NB4 (cell line): ENCODE data around the gene FIP1L1.

Source experiments
- DNase-seq: peaks from one replicate; pipeline ENCODE4 v3.0.0; 2010; ENCODE audit warnings: low read depth
- H3K4me3 ChIP-seq: one replicate; pipeline ENCODE4 v1.5.1; 2011; ENCODE audit warnings: mild to moderate bottlenecking, low read depth, low read length, moderate library complexity
- CTCF ChIP-seq: IDR thresholded peaks from one replicate; pipeline ENCODE4 v1.5.1; 2012; ENCODE audit warnings: low read depth, low read length
- MYC ChIP-seq: IDR thresholded peaks from 2 replicates; pipeline ENCODE4 v1.6.1; 2011; ENCODE audit warnings: low read depth, low read length
- POLR2A ChIP-seq: IDR thresholded peaks from 2 replicates; pipeline ENCODE4 v1.6.1; 2011; ENCODE audit warnings: mild to moderate bottlenecking; ENCODE audit not compliant: insufficient read length; ENCODE audit errors: extremely low read depth
- TF ChIP-seq, protein P1 (sequence below): IDR thresholded peaks from 2 replicates; pipeline ENCODE4 v1.6.1; 2011; ENCODE audit warnings: low read depth, low read length

Gene FIP1L1

GRCh38 chr4:53477038-53477565 is 99.7 kb downstream of the FIP1L1 start:
- H3K4me3 ChIP-seq, result no peak overlapping the region
- TF ChIP-seq CTCF (no peak), MYC (no peak), POLR2A (no peak)
- TF ChIP-seq, protein P1, sequence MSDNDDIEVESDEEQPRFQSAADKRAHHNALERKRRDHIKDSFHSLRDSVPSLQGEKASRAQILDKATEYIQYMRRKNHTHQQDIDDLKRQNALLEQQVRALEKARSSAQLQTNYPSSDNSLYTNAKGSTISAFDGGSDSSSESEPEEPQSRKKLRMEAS, result no peak
- DNase-seq, result no peak

DNA sequence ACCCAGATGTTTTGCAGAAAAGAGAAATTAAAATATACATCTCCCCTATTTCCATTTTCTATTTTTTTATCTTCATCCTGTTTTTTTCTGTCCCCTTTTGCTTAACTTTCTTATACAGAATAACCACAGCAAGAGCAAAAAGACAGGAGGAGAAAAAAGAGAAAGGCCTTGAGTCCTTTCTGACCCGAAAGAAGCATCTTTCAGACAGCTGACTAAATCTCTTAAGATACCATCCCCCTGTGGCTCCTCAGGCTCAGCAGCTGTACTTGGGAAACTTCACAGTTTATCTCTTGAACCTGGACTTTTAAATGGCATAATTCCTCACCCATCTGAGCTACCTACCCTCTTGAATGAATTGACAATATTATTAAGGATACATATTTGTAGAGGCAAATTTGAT is 100.2 kb downstream of the FIP1L1 start:
- DNase-seq, result no peak
- TF ChIP-seq CTCF, result no peak
- no peak for TF ChIP-seq POLR2A
- TF ChIP-seq MYC, result no peak
- TF ChIP-seq, protein P1, result no peak

DNA sequence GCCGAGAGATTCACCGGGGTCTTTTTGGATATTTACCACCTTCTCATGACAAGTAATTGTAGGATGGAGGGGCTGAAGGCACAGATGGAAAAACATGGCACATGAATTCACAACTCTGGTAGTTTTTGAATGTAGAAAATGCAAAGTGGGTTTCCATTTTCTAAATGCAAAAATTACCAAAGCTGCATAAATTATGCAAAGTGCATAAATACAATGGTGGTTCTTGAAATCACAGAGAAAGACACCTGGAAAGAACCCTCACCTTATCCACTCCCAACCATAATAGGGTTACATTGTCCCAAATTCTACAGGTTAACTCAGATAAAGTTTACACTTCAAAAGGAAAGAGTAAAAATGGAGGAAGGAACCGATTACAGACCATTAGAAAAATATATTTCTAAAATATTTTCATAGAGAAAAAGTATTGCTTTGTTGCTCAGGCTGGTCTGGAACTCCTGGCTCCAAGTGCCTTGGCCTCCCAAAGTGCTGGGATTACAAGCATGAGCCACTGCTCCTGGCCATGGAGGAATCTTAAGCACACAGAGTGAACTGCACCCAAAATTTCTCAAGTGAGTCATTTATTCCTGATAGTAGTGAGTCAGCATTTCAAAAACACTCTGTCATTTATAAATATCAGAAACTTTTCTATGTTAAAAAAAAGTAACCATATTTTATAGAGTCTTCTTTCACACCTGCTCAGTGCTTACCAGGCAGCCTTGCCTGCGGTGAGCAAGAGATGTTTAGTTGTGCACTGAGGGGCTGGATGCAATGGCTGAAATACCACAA is 101.4 kb downstream of the FIP1L1 start:
- no peak overlapping the region for H3K4me3 ChIP-seq
- no peak for DNase-seq
- TF ChIP-seq POLR2A, result no peak
- no peak for TF ChIP-seq MYC
- TF ChIP-seq, protein P1, result no peak
- no peak for TF ChIP-seq CTCF

More for the DNA sequence above, 100.2 kb downstream of the FIP1L1 start:
- no peak overlapping the region for H3K4me3 ChIP-seq

GRCh38 chr4:53479736-53480525 is 102.5 kb downstream of the FIP1L1 start:
- TF ChIP-seq, protein P1, result no peak
- no peak for TF ChIP-seq MYC
- H3K4me3 ChIP-seq, result no peak overlapping the region
- no peak for DNase-seq

DNA sequence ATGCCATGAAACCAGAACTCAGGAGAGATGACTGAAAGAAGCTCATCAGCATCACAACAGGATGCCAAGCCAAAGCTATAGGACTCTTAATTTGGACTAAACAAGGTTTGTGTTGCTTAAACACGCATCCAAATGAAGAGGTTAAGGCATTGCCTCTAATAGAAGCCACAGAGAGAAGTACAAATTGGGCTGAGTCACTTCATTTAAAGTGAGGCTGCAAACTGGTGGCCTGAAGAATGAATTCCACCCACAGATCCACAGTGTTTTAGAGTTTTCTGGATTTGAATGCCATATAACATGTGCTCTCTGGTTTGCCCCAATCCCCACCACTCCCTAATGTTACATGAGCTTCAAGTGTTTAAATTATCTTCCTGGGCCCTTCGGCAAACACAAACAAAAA is 103.5 kb downstream of the FIP1L1 start:
- no peak for DNase-seq
- H3K4me3 ChIP-seq, result no peak overlapping the region
- TF ChIP-seq MYC (no peak), POLR2A (no peak), CTCF (no peak)

- no peak for DNase-seq
- TF ChIP-seq, protein P1, result no peak
- TF ChIP-seq MYC, result no peak
- no peak for TF ChIP-seq CTCF
- no peak for TF ChIP-seq POLR2A
- no peak overlapping the region for H3K4me3 ChIP-seq
Measured at GRCh38 chr4:53481586-53481985, 104.1 kb downstream of the FIP1L1 start.
